HL-60/S4 (cell line): Measurements from ENCODE around the gene SSTR4.
"Not testable (repeated sequence)": the region's sequence is repeated elsewhere in the genome, so short reads cannot be mapped to it uniquely, and the experiment has no call there.

Experiments used
- in situ Hi-C: fragments of 300-500 bp; cut with MboI; formaldehyde crosslinking; loops from 2 replicates; pipeline ENCODE4 v1.14.3; 2022; ENCODE audit warnings: low sequenced_read_pairs

The SSTR4 gene

GRCh38 chr20:23017516-23017915 is 17.6 kb upstream of the SSTR4 start:
- in situ Hi-C loops: no loop called here

GRCh38 chr20:23018432-23018831 is 16.7 kb upstream of the SSTR4 start:
- in situ Hi-C loops: no loop called here

- in situ Hi-C loops: no loop called here
These were observed 16.2 kb upstream of the SSTR4 start for GRCh38 chr20:23018941-23019340.

GRCh38 chr20:23019403-23019802 is 15.7 kb upstream of the SSTR4 start:
- in situ Hi-C loops: no loop called here

GRCh38 chr20:23020230-23021018 is 14.7 kb upstream of the SSTR4 start:
- in situ Hi-C loops: no loop called here

- in situ Hi-C loops: no loop called here
These were observed 13.6 kb upstream of the SSTR4 start for GRCh38 chr20:23021541-23021940.

GRCh38 chr20:23021951-23022350 is 13.2 kb upstream of the SSTR4 start:
- in situ Hi-C loops: no loop called here

GRCh38 chr20:23022849-23023248 is 12.3 kb upstream of the SSTR4 start:
- in situ Hi-C loops: no loop called here

- in situ Hi-C loops: no loop called here
These were observed 11.4 kb upstream of the SSTR4 start for GRCh38 chr20:23023621-23024177.

- in situ Hi-C loops: no loop called here
These were observed 10.4 kb upstream of the SSTR4 start for GRCh38 chr20:23024701-23025100.

GRCh38 chr20:23025503-23025902 is 9.6 kb upstream of the SSTR4 start:
- in situ Hi-C loops: not testable (repeated sequence)

- in situ Hi-C loops: no loop called here
These were observed 7.4 kb upstream of the SSTR4 start for GRCh38 chr20:23027721-23028120.

- in situ Hi-C loops: no loop called here
These were observed 6.7 kb upstream of the SSTR4 start for GRCh38 chr20:23028392-23028791.

- in situ Hi-C loops: no loop called here
These were observed 5.8 kb upstream of the SSTR4 start for GRCh38 chr20:23029324-23029723.

- in situ Hi-C loops: loop anchor here (10.0 kb wide), 1 partner anchor 313 kb away; no protein-coding TSS in a partner anchor
These were observed 3.8 kb upstream of the SSTR4 start for GRCh38 chr20:23031346-23031745.

GRCh38 chr20:23032056-23032749 is 2.9 kb upstream of the SSTR4 start:
- in situ Hi-C loops: loop anchor here (10.0 kb wide), 1 partner anchor 313 kb away; no protein-coding TSS in a partner anchor

GRCh38 chr20:23032750-23033078 is 2.4 kb upstream of the SSTR4 start:
- in situ Hi-C loops: loop anchor here (10.0 kb wide), 1 partner anchor 312 kb away; no protein-coding TSS in a partner anchor

- in situ Hi-C loops: loop anchor here (10.0 kb wide), 1 partner anchor 311 kb away; no protein-coding TSS in a partner anchor
These were observed 1.2 kb upstream of the SSTR4 start for GRCh38 chr20:23033918-23034317.

GRCh38 chr20:23035731-23036130 is 619 bp downstream of the SSTR4 start:
- in situ Hi-C loops: loop anchor here (10.0 kb wide), 1 partner anchor 309 kb away; no protein-coding TSS in a partner anchor

GRCh38 chr20:23036371-23036770 is 1.3 kb downstream of the SSTR4 start:
- in situ Hi-C loops: loop anchor here (10.0 kb wide), 1 partner anchor 308 kb away; no protein-coding TSS in a partner anchor

- in situ Hi-C loops: loop anchor here (10.0 kb wide), 1 partner anchor 308 kb away; no protein-coding TSS in a partner anchor
These were observed 1.9 kb downstream of the SSTR4 start for GRCh38 chr20:23037017-23037481.
